Neural cell (in vitro differentiated cells): ENCODE measurements around the gene SUPT3H. TPM values are rescaled to one million over a fixed set of nuclear protein-coding genes. Genes with fewer than 3 reads are reported as not detected.
"Not testable (repeated sequence)": the region's sequence is repeated elsewhere in the genome, so short reads cannot be mapped to it uniquely, and the experiment has no call there.

Experiments used
- H2AFZ ChIP-seq: fragments of 200-600, 300-800 bp; sonication (generic), shearing (Covaris generic); 2 replicates; pipeline ENCODE4 v1.6.0; 2014; ENCODE audit warnings: low read depth, mild to moderate bottlenecking, antibody characterized with exemption, low read length, moderate library complexity
- H3F3A ChIP-seq: fragments of 200-600 bp; shearing (Covaris generic); 2 replicates; pipeline ENCODE4 v1.6.1; 2016; ENCODE audit warnings: mild to moderate bottlenecking, moderate library complexity, mixed read lengths, antibody characterized with exemption, low read length; ENCODE audit not compliant: insufficient read depth, poor library complexity, severe bottlenecking
- H3K27ac ChIP-seq: fragments of 200-600, 300-800 bp; sonication (generic), shearing (Covaris generic); 2 replicates; pipeline ENCODE4 v1.5.1; 2014; ENCODE audit warnings: mild to moderate bottlenecking, low read length, moderate library complexity
- H3K27me3 ChIP-seq: fragments of 300-800, 200-600 bp; sonication (generic), shearing (Covaris generic); 2 replicates; pipeline ENCODE4 v1.6.0; 2014; ENCODE audit warnings: mild to moderate bottlenecking, low read depth, low read length, moderate library complexity; ENCODE audit not compliant: insufficient read depth
- H3K36me3 ChIP-seq: fragments of 300-800, 200-600 bp; sonication (generic), shearing (Covaris generic); 2 replicates; pipeline ENCODE4 v1.5.1; 2014; ENCODE audit warnings: mild to moderate bottlenecking, antibody characterized with exemption, low read length, moderate library complexity; ENCODE audit not compliant: insufficient read depth
- H3K4me2 ChIP-seq: fragments of 300-800, 200-600 bp; sonication (generic), shearing (Covaris generic); 2 replicates; pipeline ENCODE4 v1.6.0; 2014; ENCODE audit warnings: mild to moderate bottlenecking, low read length
- H3K4me3 ChIP-seq: fragments of 300-800, 200-600 bp; sonication (generic), shearing (Covaris generic); 2 replicates; pipeline ENCODE4 v1.5.1; 2014; ENCODE audit warnings: mild to moderate bottlenecking, low read length, moderate library complexity
- H3K79me2 ChIP-seq: fragments of 200-600 bp; shearing (Covaris generic); replicated peaks from 2 replicates; pipeline ENCODE4 v1.6.0; 2014; ENCODE audit warnings: mild to moderate bottlenecking, low read length, moderate library complexity; ENCODE audit not compliant: insufficient read depth
- H3K9ac ChIP-seq: fragments of 300-800, 200-600 bp; sonication (generic), shearing (Covaris generic); 2 replicates; pipeline ENCODE4 v1.6.1; 2016; ENCODE audit warnings: mild to moderate bottlenecking, low read length, mixed read lengths
- H3K9me2 ChIP-seq: fragments of 200-600 bp; shearing (Covaris generic); 2 replicates; pipeline ENCODE4 v1.6.1; 2016; ENCODE audit warnings: mild to moderate bottlenecking, low read length, mixed read lengths; ENCODE audit not compliant: insufficient read depth
- H3K9me3 ChIP-seq: fragments of 200-600, 300-800 bp; sonication (generic), shearing (Covaris generic); 2 replicates; pipeline ENCODE4 v1.6.1; 2016; ENCODE audit warnings: mild to moderate bottlenecking, mixed run types, low read length, moderate library complexity, mixed read lengths
- H4K20me1 ChIP-seq: fragments of 200-600 bp; shearing (Covaris generic); 2 replicates; pipeline ENCODE4 v1.6.1; 2016; ENCODE audit warnings: mild to moderate bottlenecking, mixed run types; ENCODE audit not compliant: insufficient read depth
- CTCF ChIP-seq: fragments of 450-650 bp; IDR thresholded peaks from 2 replicates; pipeline ENCODE4 v1.5.1; 2014; ENCODE audit warnings: antibody characterized with exemption, mild to moderate bottlenecking, moderate library complexity; ENCODE audit not compliant: poor library complexity, severe bottlenecking
- EP300 ChIP-seq: fragments of 450-650 bp; conservative IDR thresholded peaks from 2 replicates; pipeline ENCODE4 v1.6.1; 2014; ENCODE audit warnings: antibody characterized with exemption, mild to moderate bottlenecking, moderate library complexity; ENCODE audit not compliant: poor library complexity, severe bottlenecking
- EZH2 ChIP-seq: fragments of 200-600, 300-800 bp; shearing (Covaris generic), sonication (generic); IDR thresholded peaks from 2 replicates; pipeline ENCODE4 v1.6.1; 2014; ENCODE audit warnings: antibody characterized with exemption, low read length, borderline replicate concordance, mild to moderate bottlenecking; ENCODE audit not compliant: insufficient read depth, poor library complexity, severe bottlenecking
- MXI1 ChIP-seq: fragments of 450-650 bp; conservative IDR thresholded peaks from 2 replicates; pipeline ENCODE4 v1.6.1; 2014; ENCODE audit warnings: antibody characterized with exemption, mild to moderate bottlenecking; ENCODE audit not compliant: poor library complexity, severe bottlenecking
- POLR2AphosphoS5 ChIP-seq: IDR thresholded peaks from 2 replicates; pipeline ENCODE4 v1.6.1; 2012
- RAD21 ChIP-seq: fragments of 450-650 bp; conservative IDR thresholded peaks from 2 replicates; pipeline ENCODE4 v1.6.1; 2014; ENCODE audit warnings: antibody characterized with exemption, mild to moderate bottlenecking, moderate library complexity
- REST ChIP-seq: IDR thresholded peaks from 2 replicates; pipeline ENCODE4 v1.6.1; 2012; ENCODE audit warnings: borderline replicate concordance
- SMC3 ChIP-seq: fragments of 450-650 bp; conservative IDR thresholded peaks from 2 replicates; pipeline ENCODE4 v1.6.1; 2014; ENCODE audit warnings: antibody characterized with exemption, mild to moderate bottlenecking, moderate library complexity; ENCODE audit not compliant: poor library complexity
- TAF1 ChIP-seq: IDR thresholded peaks from 2 replicates; pipeline ENCODE4 v1.6.1; 2012; ENCODE audit warnings: low read depth
- polyA plus RNA-seq: library from polyadenylated mRNA; depleted of rRNA; stranded (reverse); fragments of >200 nt; gene quantifications from 2 replicates; pipeline ENCODE4 v1.2.3, GENCODE V29; 2014

SUPT3H gene
- polyA plus RNA-seq, 1 donor from 2014 or later: 6.8 TPM

- Histone ChIP-seq H3K9me3 (no peaks in the 10 kb centered on the region), H3K4me3 (no peak overlapping the region), H3K79me2 (no peaks in the 10 kb centered on the region), H4K20me1 (no peaks in the 10 kb centered on the region), H3K27me3 (no peaks in the 10 kb centered on the region), H3K9me2 (no peaks in the 10 kb centered on the region), H2AFZ (no peak overlapping the region), H3K27ac (no peak overlapping the region), H3K9ac (no peak overlapping the region), H3K36me3 (no peaks in the 10 kb centered on the region), H3K4me2 (no peak overlapping the region), H3F3A (no peaks in the 10 kb centered on the region)
- TF ChIP-seq SMC3 (no peak), POLR2AphosphoS5 (no peak), MXI1 (no peak), EZH2 (no peak), EP300 (no peak), REST (no peak), RAD21 (no peak), CTCF (no peak)
Measured at GRCh38 chr6:45044510-45045252, 333.1 kb downstream of the SUPT3H start.

GRCh38 chr6:45044086-45044485 lies 333.6 kb downstream of the SUPT3H start:
- H3K9ac ChIP-seq: no peak overlapping the region
- no peaks in the 10 kb centered on the region for H3K27me3 ChIP-seq
- no peaks in the 10 kb centered on the region for H3K79me2 ChIP-seq
- TF ChIP-seq EZH2: no peak
- no peak for TF ChIP-seq MXI1
- TF ChIP-seq CTCF: no peak
- no peak for TF ChIP-seq EP300
- no peak for TF ChIP-seq SMC3
- TF ChIP-seq REST: no peak
- TF ChIP-seq TAF1: no peak
- no peak for TF ChIP-seq RAD21
- no peak for TF ChIP-seq POLR2AphosphoS5
- H3K9me3 ChIP-seq: no peaks in the 10 kb centered on the region
- no peak overlapping the region for H2AFZ ChIP-seq
- H3K9me2 ChIP-seq: no peaks in the 10 kb centered on the region
- no peak overlapping the region for H3K4me3 ChIP-seq
- no peaks in the 10 kb centered on the region for H4K20me1 ChIP-seq
- no peaks in the 10 kb centered on the region for H3K36me3 ChIP-seq
- no peak overlapping the region for H3K4me2 ChIP-seq
- H3K27ac ChIP-seq: no peak overlapping the region
- no peaks in the 10 kb centered on the region for H3F3A ChIP-seq

GRCh38 chr6:45042673-45043072 lies 335.1 kb downstream of the SUPT3H start:
- not testable (repeated sequence) for H3F3A ChIP-seq, H3K27me3 ChIP-seq, H3K9ac ChIP-seq, H3K9me3 ChIP-seq, H3K79me2 ChIP-seq, H3K4me3 ChIP-seq, H3K27ac ChIP-seq, H4K20me1 ChIP-seq, H2AFZ ChIP-seq, H3K9me2 ChIP-seq, H3K4me2 ChIP-seq, H3K36me3 ChIP-seq
